HG03097 (cell line): ENCODE data around the gene KBTBD13.
"Not testable (repeated sequence)": the region's sequence is repeated elsewhere in the genome, so short reads cannot be mapped to it uniquely, and the experiment has no call there.

Source experiments
- ATAC-seq: cut with Tn5 transposase; IDR thresholded peaks from one replicate; pipeline ENCODE4 v1.9.1; 2021; ENCODE audit not compliant: unreplicated experiment, low FRiP score

Gene KBTBD13

DNA sequence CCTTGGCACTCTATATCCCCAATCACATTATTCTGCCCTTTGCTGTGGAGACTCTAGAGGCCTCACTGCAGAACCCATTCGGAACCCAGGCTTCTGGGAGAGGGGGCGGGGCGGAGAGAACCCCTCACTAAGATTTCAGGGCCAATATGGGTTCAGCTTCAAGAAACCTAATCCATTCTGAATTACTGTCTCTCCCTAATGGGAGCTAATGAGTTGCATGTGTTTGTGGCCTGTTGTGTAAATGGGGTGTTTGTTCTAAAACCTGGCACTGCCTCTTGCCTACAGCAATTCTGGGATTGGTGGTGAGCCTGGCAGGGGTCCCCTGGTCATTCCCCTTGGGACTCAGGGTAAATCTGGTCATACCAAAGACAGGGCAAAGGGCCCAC is 8.2 kb upstream of the KBTBD13 start:
- ATAC-seq = no peak

- ATAC-seq = no peak
Observed at GRCh38 chr15:65069179-65069578, 7.4 kb upstream of the KBTBD13 start.

DNA sequence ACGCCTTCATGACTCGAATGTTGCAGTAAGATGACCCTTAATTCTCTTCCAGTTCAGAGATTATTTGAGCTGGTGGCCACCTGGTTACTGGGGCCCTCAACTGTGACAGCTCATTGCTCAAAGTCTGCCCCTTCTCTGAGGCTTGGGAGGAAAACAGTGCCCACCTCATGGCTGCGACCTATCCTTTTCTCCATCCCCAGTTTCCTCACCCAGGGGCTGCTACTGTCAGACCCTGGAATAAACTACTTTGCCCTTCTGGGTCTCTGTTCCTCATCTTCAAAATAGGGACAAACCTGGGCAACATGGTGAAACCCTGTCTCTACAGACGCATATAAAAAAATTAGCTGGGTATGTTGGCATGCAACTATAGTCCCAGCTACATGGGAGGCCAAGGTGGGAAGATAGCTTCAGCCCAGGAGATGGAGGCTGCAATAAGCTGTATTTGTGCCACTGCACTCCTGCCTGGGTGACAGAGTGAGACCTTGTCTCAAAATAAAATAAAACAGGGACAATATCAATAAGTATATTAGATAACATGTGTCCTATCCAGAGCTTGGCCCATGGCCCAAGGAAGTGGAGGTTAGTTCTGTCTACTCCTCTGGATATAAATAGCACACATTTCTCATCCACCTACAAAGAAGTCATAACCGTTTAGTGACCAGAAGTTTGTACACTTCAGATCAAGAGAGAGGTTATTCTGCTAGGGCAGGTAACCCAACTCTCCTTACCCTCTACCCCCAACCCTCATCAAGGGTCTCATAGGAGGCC is 6.6 kb upstream of the KBTBD13 start:
- no peak for ATAC-seq

DNA sequence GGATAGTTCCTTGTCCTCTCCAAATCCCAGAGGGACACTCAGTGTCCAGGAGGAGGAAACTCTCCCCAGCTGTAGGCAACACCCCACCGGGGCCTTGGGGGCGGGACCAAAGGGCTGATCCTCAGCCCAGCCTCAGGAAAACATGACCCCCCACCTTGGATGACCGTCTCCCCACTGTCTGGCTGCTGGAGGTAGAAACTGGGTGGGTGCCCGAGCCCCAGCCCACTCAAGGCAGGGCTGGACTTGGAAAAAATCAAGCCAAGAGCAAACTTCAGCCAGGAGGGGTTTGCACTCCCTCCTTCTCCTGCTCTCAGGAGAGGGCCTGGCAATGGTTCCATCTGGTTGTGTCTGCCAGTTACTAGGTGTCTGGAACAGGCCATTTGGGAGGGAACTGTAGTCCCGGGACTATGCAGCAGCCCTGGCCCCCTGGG is 5.2 kb upstream of the KBTBD13 start:
- ATAC-seq = no peak

DNA sequence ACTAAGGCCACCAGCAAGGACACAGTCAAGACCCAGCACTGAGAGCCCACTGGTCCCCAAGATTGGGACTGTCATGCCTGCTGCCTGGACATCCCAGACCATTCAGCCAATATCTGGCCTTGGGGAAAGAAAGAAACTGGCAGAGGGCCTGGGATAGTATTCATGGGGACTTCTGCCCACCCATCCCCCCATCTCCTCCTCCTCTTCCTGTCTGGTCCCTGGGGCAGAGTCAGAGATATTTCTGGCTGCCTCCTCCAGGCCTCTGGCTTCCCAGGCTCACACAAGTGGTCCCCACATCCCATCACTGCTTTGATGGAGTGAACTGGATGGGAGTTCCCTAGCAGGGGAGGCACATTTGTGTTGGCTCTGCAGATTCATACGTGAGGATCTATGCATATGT is 4.5 kb upstream of the KBTBD13 start:
- ATAC-seq = no peak

DNA sequence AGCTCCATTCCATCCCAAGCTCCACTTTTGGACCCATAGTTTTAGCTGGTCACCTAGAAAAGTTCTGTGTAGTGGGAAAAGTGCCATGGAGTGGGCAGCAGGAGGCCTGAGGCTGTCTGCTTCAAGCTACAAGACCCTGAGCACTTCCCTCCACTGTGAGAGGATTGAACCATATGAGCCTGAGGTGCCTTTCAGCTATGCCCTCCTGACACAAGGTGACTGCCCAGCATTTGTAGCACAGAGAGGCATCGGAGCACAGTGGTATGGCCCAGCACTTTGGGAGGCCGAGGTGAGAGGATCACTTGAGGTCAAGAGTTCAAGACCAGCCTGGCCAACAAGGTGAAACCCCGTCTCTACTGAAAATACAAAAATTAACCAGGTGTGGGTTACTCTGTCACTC is 3.9 kb upstream of the KBTBD13 start:
- ATAC-seq = no peak

GRCh38 chr15:65074946-65075345 is 1.6 kb upstream of the KBTBD13 start:
- ATAC-seq = not testable (repeated sequence)

- ATAC-seq = not testable (repeated sequence)
Observed at GRCh38 chr15:65075607-65076395, 745 bp upstream of the KBTBD13 start.

DNA sequence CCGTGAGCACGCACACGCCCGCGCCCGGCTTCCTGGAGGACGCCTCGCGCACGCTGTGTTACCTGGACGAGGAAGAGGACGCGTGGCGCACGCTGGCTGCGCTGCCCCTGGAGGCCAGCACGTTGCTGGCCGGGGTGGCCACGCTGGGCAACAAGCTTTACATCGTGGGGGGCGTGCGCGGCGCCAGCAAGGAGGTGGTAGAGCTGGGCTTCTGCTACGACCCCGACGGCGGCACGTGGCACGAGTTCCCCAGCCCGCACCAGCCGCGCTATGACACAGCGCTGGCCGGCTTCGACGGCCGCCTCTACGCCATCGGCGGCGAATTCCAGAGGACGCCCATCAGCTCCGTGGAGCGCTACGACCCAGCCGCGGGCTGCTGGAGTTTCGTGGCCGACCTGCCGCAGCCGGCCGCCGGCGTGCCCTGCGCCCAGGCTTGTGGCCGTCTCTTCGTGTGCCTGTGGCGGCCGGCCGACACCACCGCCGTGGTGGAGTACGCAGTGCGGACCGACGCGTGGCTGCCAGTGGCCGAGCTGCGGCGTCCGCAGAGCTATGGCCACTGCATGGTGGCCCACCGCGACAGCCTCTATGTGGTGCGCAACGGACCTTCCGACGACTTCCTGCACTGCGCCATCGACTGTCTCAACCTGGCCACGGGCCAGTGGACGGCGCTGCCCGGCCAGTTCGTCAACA is 890 bp downstream of the KBTBD13 start:
- ATAC-seq = no peak

DNA sequence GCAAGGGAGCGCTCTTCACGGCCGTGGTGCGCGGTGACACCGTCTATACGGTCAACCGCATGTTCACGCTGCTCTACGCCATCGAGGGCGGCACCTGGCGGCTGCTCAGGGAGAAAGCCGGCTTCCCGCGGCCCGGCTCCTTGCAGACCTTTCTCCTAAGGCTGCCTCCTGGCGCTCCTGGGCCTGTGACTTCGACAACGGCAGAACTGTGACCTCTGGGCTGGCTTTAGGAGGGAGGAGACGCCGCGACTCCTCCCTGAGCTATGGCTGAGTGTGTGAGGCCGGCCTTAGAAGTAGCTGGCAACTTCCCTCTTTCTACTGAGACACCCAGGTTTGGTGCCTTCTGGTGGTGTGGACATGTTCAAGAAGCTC is 1.4 kb downstream of the KBTBD13 start:
- no peak for ATAC-seq

- no peak for ATAC-seq
Observed at GRCh38 chr15:65079580-65079979, 3.0 kb downstream of the KBTBD13 start.

DNA sequence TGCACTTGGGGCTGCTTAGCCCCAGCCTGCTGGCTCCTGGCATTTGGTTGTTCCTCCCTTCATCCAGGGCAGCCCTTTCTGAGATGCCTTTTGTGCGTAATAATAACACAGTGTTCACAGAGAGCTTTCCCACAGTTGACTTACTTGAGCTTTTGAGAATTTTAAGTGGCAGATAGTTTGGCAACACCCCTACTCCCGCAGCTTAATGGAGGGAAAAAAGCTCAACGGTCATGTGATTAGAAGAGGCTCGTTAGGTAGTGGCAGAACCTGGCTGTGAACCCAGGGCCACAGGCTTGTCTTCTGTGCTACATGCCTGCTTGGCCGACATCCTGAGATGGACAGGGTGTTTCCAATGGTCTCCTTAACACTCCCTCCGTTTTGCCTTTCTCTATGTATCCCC is 4.7 kb downstream of the KBTBD13 start:
- ATAC-seq = no peak

GRCh38 chr15:65081758-65082157 is 5.2 kb downstream of the KBTBD13 start:
- no peak for ATAC-seq

- ATAC-seq = no peak
Observed at GRCh38 chr15:65082303-65082953, 5.9 kb downstream of the KBTBD13 start.

DNA sequence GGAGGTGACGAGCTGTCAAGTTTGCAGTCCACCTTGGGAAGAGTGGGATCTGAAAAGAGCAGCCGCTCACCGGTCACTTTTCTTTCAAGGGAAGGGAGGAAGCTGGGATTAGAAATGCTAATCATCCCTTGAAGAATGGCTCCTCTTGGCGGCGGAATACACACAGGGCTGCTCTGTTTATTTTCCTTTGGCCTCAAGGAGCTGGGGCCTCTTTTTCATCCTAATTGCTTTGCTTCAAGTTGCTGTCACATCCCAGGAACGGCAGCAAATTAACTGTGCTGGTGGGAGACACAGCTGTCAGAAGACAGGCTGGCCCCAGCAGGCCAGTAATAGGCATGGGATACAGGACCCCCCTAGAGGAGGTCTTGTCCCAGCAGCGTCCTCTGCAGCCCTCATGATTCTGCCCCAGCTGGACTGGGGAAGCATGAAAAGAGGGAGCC is 6.7 kb downstream of the KBTBD13 start:
- no peak for ATAC-seq

GRCh38 chr15:65084500-65085206 is 8.1 kb downstream of the KBTBD13 start:
- ATAC-seq = no peak

DNA sequence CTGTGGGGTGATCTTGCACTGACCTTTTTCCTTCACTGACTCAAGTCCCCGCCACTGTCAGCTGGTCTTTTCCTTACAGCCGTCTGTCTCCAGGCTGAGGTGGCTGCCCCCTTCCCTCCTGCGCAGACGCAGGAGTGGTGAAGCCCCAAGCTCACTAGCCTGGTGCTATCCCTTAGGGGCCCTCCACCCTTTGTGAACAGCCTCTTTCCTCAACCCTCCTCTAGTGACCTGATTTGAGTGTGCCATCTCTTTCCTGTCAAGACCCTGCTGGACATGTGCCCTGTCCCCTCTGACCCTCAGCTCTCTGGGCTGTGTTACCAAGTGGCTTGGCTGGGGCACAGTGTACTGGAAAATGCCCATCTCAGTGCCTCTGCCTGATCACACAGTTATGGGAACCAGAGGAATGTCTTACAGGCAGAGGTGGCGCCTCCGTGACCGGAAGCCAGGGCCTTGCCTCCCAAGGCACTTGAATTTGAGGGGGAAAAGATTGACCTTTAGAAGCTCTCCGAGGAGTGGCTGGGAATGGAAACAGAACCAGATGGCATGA is 8.7 kb downstream of the KBTBD13 start:
- no peak for ATAC-seq

DNA sequence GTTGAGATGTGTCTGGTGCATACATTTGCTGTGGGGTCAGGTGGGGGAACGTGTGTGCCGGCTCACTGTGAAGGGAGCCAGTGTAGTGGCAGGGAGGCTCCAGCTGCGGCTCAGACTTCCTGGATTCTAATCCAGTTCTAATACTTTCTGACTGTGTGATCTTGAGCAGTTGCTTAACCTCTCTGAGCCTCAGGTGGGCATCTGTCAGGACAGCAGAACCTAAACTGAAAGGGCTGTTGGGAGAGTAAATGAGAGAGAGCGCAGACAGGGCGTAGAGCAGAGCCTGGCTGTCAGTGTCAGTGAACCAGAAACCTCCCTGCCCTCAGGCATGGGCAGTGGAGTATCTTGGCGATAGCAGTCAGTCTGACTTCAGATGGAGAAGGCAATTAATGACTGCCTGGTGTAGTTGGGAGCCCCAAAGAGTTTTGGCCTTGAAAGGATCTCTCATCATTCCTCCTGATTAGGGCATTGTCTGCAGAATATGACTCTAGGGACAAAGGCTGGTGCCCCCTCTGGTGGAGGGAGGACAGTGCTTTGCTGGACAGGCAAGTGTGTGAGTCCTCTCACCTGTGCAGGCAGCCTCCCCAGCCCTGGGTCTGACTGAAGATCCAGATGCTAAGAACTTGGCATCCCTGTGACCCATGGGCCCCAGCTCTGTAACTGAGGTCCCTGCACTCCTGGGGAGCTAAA is 9.6 kb downstream of the KBTBD13 start:
- ATAC-seq = no peak

GRCh38 chr15:65086680-65087111 is 10.2 kb downstream of the KBTBD13 start:
- no peak for ATAC-seq
